ENCODE results near the gene AKT2. TPM values are rescaled to one million over a fixed set of nuclear protein-coding genes. Genes with fewer than 3 reads are reported as not detected.

The AKT2 gene
- total RNA-seq, 1 donor from 2014 or later, result 197 TPM

GRCh38 chr19:40266119-40266518, 19.0 kb downstream of the AKT2 start:
- Mint-ChIP-seq H3K4me1 (ENCODE audit: low read depth, unreplicated experiment) (peaks cover 25% of the 10 kb centered on the region), H3K27me3 (ENCODE audit: unreplicated experiment) (peaks cover 6% of the 10 kb centered on the region), H3K36me3 (ENCODE audit: unreplicated experiment) (no peaks in the 10 kb centered on the region)

GRCh38 chr19:40265763-40266099, 19.4 kb downstream of the AKT2 start:
- Mint-ChIP-seq H3K27ac (ENCODE audit: unreplicated experiment) (peak overlapping the region; percentile 0), H3K36me3 (ENCODE audit: unreplicated experiment) (no peaks in the 10 kb centered on the region), H3K4me3 (ENCODE audit: unreplicated experiment) (no peak overlapping the region), H3K9me3 (ENCODE audit: unreplicated experiment) (peaks cover 2% of the 10 kb centered on the region), H3K4me1 (ENCODE audit: low read depth, unreplicated experiment) (peaks cover 25% of the 10 kb centered on the region), H3K27me3 (ENCODE audit: unreplicated experiment) (peaks cover 6% of the 10 kb centered on the region)
- TF ChIP-seq, protein P1, sequence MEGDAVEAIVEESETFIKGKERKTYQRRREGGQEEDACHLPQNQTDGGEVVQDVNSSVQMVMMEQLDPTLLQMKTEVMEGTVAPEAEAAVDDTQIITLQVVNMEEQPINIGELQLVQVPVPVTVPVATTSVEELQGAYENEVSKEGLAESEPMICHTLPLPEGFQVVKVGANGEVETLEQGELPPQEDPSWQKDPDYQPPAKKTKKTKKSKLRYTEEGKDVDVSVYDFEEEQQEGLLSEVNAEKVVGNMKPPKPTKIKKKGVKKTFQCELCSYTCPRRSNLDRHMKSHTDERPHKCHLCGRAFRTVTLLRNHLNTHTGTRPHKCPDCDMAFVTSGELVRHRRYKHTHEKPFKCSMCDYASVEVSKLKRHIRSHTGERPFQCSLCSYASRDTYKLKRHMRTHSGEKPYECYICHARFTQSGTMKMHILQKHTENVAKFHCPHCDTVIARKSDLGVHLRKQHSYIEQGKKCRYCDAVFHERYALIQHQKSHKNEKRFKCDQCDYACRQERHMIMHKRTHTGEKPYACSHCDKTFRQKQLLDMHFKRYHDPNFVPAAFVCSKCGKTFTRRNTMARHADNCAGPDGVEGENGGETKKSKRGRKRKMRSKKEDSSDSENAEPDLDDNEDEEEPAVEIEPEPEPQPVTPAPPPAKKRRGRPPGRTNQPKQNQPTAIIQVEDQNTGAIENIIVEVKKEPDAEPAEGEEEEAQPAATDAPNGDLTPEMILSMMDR (IDR thresholded peaks at IDR 0.05; ENCODE audit: partially characterized antibody, unreplicated experiment), result no peak
- no peak for DNase-seq

More at GRCh38 chr19:40266119-40266518, 19.0 kb downstream of the AKT2 start:
- no peak for DNase-seq
- peak overlapping the region; percentile 0 for H3K27ac Mint-ChIP-seq (ENCODE audit: unreplicated experiment)
- H3K4me3 Mint-ChIP-seq (ENCODE audit: unreplicated experiment), result no peak overlapping the region
- H3K9me3 Mint-ChIP-seq (ENCODE audit: unreplicated experiment), result peaks cover 2% of the 10 kb centered on the region
- TF ChIP-seq, protein P1 (IDR thresholded peaks at IDR 0.05; ENCODE audit: partially characterized antibody, unreplicated experiment), result no peak

DNA sequence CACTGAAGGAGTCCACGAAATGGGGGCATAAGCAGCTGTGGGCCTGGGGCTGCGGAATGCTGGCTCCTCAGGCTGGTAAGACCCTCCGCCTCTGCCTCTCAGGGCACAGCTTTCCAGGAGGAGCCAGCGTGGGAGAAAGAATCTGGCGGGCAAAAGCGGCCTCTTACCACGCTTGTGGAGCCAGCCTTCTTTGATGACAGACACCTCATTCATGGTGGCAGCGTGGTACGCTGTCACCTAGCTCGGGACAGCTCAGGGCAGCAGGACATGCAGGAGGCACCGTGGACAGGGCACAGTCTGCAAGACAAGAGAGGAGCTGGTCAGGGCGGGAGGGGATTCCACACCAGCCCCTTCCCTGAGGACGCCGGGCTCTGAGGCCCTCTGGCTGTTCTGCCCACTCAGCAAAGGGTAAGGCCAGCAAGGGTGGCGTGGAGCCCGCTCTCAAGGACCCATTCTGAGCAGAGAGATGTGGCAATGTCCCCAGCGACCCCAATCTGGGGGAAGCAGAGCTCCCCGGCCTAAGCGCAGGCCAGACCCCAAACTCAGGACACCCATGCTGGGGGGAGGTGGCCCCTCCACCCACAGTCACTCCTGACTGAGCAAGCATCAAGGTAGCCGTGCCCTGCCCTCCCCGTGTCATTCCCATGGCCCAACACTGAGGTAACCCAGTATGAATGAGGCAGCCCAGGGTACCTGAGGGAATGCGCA, 19.9 kb downstream of the AKT2 start:
- DNase-seq, result no peak
- H3K27me3 Mint-ChIP-seq (ENCODE audit: unreplicated experiment), result peaks cover 6% of the 10 kb centered on the region
- H3K27ac Mint-ChIP-seq (ENCODE audit: unreplicated experiment), result peak overlapping the region; percentile 0
- TF ChIP-seq, protein P1 (IDR thresholded peaks at IDR 0.05; ENCODE audit: partially characterized antibody, unreplicated experiment), result no peak
- peaks cover 21% of the 10 kb centered on the region for H3K4me1 Mint-ChIP-seq (ENCODE audit: low read depth, unreplicated experiment)
- H3K9me3 Mint-ChIP-seq (ENCODE audit: unreplicated experiment), result peaks cover 2% of the 10 kb centered on the region
- H3K4me3 Mint-ChIP-seq (ENCODE audit: unreplicated experiment), result no peak overlapping the region
- H3K36me3 Mint-ChIP-seq (ENCODE audit: unreplicated experiment), result no peaks in the 10 kb centered on the region

- Mint-ChIP-seq H3K9me3 (ENCODE audit: unreplicated experiment) (peaks cover 2% of the 10 kb centered on the region), H3K27me3 (ENCODE audit: unreplicated experiment) (peaks cover 6% of the 10 kb centered on the region), H3K27ac (ENCODE audit: unreplicated experiment) (peak overlapping the region; percentile 33), H3K4me1 (ENCODE audit: low read depth, unreplicated experiment) (peaks cover 14% of the 10 kb centered on the region), H3K4me3 (ENCODE audit: unreplicated experiment) (no peak overlapping the region), H3K36me3 (ENCODE audit: unreplicated experiment) (no peaks in the 10 kb centered on the region)
- TF ChIP-seq, protein P1 (IDR thresholded peaks at IDR 0.05; ENCODE audit: partially characterized antibody, unreplicated experiment), result no peak
- DNase-seq, result no peak
These were observed 20.7 kb downstream of the AKT2 start for GRCh38 chr19:40264314-40265054.

Data from glutamatergic neuron (in vitro differentiated cells).